Muscle layer of duodenum (tissue), 2 donors: ENCODE measurements around the gene SLC38A1.
"Not testable (repeated sequence)": the region's sequence is repeated elsewhere in the genome, so short reads cannot be mapped to it uniquely, and the experiment has no call there.

Experiments
- H3K27ac ChIP-seq: one replicate; pipeline ENCODE4 v1.7.0; 2013; ENCODE audit warnings: mild to moderate bottlenecking, low read length
- H3K27me3 ChIP-seq: one replicate; pipeline ENCODE4 v1.7.0; 2013; ENCODE audit warnings: low read depth, mild to moderate bottlenecking, control low read depth, low read length
- H3K36me3 ChIP-seq, 2 donors: one replicate each; pipeline ENCODE4 v1.7.0; 2013; ENCODE audit warnings: low read length in 2 of 2, control low read depth in 1 of 2, mild to moderate bottlenecking in 1 of 2; ENCODE audit not compliant: insufficient read depth in 2 of 2, control insufficient read depth in 1 of 2
- H3K4me1 ChIP-seq, 2 donors: one replicate each; pipeline ENCODE4 v1.7.0; 2013; ENCODE audit warnings: low read length in 2 of 2, mild to moderate bottlenecking in 2 of 2, control low read depth in 1 of 2, moderate library complexity in 1 of 2; ENCODE audit not compliant: insufficient read depth in 2 of 2, control insufficient read depth in 1 of 2
- H3K4me3 ChIP-seq, 2 donors: one replicate each; pipeline ENCODE4 v1.7.0; 2013; ENCODE audit warnings: low read length in 2 of 2, low read depth in 1 of 2, mild to moderate bottlenecking in 1 of 2
- H3K9me3 ChIP-seq, 2 donors: one replicate each; pipeline ENCODE4 v1.7.0; 2013; ENCODE audit warnings: low read length in 2 of 2, control low read depth in 1 of 2, mild to moderate bottlenecking in 1 of 2; ENCODE audit not compliant: control insufficient read depth in 1 of 2
- donor health status: healthy.

The SLC38A1 gene

GRCh38 chr12:46179693-46180452, 89.0 kb downstream of the SLC38A1 start:
- Histone ChIP-seq H3K9me3 (no peaks in the 10 kb centered on the region), H3K4me3 (no peak overlapping the region), H3K36me3 (no peaks in the 10 kb centered on the region), H3K27ac (no peak overlapping the region), H3K27me3 (no peaks in the 10 kb centered on the region), H3K4me1 (peaks cover 0 to 2% of the 10 kb centered on the region in 2 donors)

DNA sequence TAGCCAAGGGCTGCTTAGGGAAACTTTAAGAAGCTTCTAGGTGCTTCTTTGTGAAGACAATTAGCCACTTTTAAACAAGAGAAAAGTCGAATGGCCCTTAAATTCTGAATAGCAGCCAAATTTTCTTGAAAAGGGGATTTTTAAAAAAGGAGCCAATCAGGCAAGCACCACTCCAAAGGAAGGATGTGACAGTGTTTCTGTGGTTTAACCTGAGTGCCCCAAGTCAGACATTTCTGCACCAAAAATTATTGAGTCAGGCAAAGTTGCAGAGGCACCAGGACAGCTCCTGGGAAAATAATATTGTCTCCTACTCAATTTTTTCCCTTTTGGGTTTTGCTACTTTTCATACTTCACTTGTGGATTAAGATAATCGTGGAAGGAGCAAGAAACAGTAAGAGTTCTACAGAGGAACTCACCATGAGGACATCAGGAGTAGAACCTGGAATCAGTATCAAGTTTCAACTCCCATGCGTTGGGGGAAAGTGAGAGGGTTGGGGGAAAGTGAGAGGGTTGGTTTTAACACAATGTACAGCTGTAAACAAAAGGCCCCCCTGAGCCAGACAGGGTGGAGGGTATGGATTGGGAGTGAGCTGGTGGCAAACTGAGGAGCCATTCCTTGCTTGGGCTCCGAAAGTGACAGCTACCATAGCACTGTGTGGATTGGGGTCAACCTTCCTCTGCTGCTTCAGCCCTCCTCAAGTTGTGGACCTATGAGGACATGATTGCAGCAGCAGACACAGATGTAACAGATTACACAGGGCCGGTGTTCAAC, 90.8 kb downstream of the SLC38A1 start:
- no peaks in the 10 kb centered on the region for H3K4me1 ChIP-seq
- no peaks in the 10 kb centered on the region for H3K9me3 ChIP-seq
- no peak overlapping the region for H3K27ac ChIP-seq
- H3K4me3 ChIP-seq, result no peak overlapping the region
- H3K36me3 ChIP-seq, result no peaks in the 10 kb centered on the region
- no peaks in the 10 kb centered on the region for H3K27me3 ChIP-seq

- Histone ChIP-seq H3K4me1 (no peaks in the 10 kb centered on the region), H3K27ac (no peak overlapping the region), H3K9me3 (no peaks in the 10 kb centered on the region), H3K36me3 (no peaks in the 10 kb centered on the region), H3K27me3 (no peaks in the 10 kb centered on the region), H3K4me3 (no peak overlapping the region)
These were observed 91.8 kb downstream of the SLC38A1 start for GRCh38 chr12:46177025-46177424.

GRCh38 chr12:46174919-46175318, 93.9 kb downstream of the SLC38A1 start:
- H3K36me3 ChIP-seq, result no peaks in the 10 kb centered on the region
- no peak overlapping the region for H3K27ac ChIP-seq
- no peaks in the 10 kb centered on the region for H3K27me3 ChIP-seq
- H3K4me3 ChIP-seq, result no peak overlapping the region
- no peaks in the 10 kb centered on the region for H3K4me1 ChIP-seq
- no peaks in the 10 kb centered on the region for H3K9me3 ChIP-seq

DNA sequence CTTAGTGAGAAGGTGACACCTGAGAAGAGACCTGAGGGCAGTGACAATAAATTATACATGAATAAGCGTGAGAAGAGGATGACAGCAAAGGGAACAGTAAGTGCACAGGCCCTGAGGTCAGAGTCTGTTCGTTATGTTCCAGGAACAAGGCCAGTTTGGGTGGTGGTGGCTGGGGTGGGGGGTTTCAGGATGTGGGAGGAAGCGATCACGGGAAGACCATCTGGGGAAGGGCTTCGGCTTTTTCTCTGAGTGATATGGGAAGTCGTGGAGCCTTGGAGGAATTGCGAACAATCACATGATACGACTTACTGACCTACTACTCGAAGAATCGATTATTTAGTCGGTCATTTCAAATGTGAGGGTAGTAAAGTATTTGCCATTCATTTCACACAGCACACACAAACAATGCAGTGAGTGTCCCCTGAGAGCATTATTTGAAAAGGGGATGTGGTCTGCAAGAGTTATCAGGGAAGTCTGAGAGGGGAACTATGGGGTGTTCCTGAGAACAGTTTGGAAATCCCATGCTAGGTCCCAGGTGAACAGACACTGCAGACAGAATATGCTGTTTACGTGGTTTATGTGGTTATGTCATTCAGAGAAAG, 94.7 kb downstream of the SLC38A1 start:
- no peaks in the 10 kb centered on the region for H3K9me3 ChIP-seq
- no peak overlapping the region for H3K27ac ChIP-seq
- H3K27me3 ChIP-seq, result no peaks in the 10 kb centered on the region
- no peaks in the 10 kb centered on the region for H3K4me1 ChIP-seq
- H3K36me3 ChIP-seq, result no peaks in the 10 kb centered on the region
- H3K4me3 ChIP-seq, result no peak overlapping the region

- H3K27me3 ChIP-seq, result no peaks in the 10 kb centered on the region
- no peaks in the 10 kb centered on the region for H3K36me3 ChIP-seq
- no peak overlapping the region for H3K27ac ChIP-seq
- no peaks in the 10 kb centered on the region for H3K9me3 ChIP-seq
- H3K4me3 ChIP-seq, result no peak overlapping the region
- no peaks in the 10 kb centered on the region for H3K4me1 ChIP-seq
These were observed 100.4 kb downstream of the SLC38A1 start for GRCh38 chr12:46168426-46168825.

- Histone ChIP-seq H3K4me3 (no peak overlapping the region), H3K36me3 (no peaks in the 10 kb centered on the region), H3K27me3 (no peaks in the 10 kb centered on the region), H3K9me3 (no peaks in the 10 kb centered on the region), H3K27ac (no peak overlapping the region), H3K4me1 (no peaks in the 10 kb centered on the region)
These were observed 101.4 kb downstream of the SLC38A1 start for GRCh38 chr12:46167412-46167811.

GRCh38 chr12:46165191-46165590, 103.7 kb downstream of the SLC38A1 start:
- Histone ChIP-seq H3K27me3 (no peaks in the 10 kb centered on the region), H3K27ac (no peak overlapping the region), H3K36me3 (no peaks in the 10 kb centered on the region), H3K4me1 (peaks cover 2 to 11% of the 10 kb centered on the region in 2 donors), H3K4me3 (no peak overlapping the region), H3K9me3 (no peaks in the 10 kb centered on the region)

GRCh38 chr12:46164186-46164761, 104.6 kb downstream of the SLC38A1 start:
- H3K4me3 ChIP-seq, result no peak overlapping the region
- H3K9me3 ChIP-seq, result no peaks in the 10 kb centered on the region
- H3K27me3 ChIP-seq, result no peaks in the 10 kb centered on the region
- H3K36me3 ChIP-seq, result no peaks in the 10 kb centered on the region
- H3K27ac ChIP-seq, result no peak overlapping the region
- peaks cover 7 to 19% of the 10 kb centered on the region in 2 donors for H3K4me1 ChIP-seq

- not testable (repeated sequence) for H3K27me3 ChIP-seq, H3K9me3 ChIP-seq, H3K4me3 ChIP-seq, H3K27ac ChIP-seq, H3K36me3 ChIP-seq
- peaks cover 13 to 35% of the 10 kb centered on the region in 2 donors for H3K4me1 ChIP-seq
These were observed 106.2 kb downstream of the SLC38A1 start for GRCh38 chr12:46162549-46163076.
